Heart right ventricle (tissue), 16 donors: ENCODE measurements around the gene LRFN4. TPM values are rescaled to one million over a fixed set of nuclear protein-coding genes. Genes with fewer than 3 reads are reported as not detected.

Experiments used
- ATAC-seq, 8 donors: fragments of 200-7000 bp; cut with Tn5 transposase; one replicate each; pipeline ENCODE4 v1.9.1; 2020; ENCODE audit warnings: mild to moderate bottlenecking in 8 of 8, moderate library complexity in 8 of 8, moderate number of reproducible peaks in 1 of 8
- DNase-seq, 2 donors: peaks; one replicate each; pipeline ENCODE4 v3.0.0-alpha.2; 2020
- H3K27ac ChIP-seq, 10 donors: fragments of 200-600 bp; sonication (generic) in 2 of 10; one replicate each; pipeline versions ENCODE4 v1.5.0 to v1.8.0; 2020 to 2022; ENCODE audit warnings: mild to moderate bottlenecking in 3 of 10
- H3K27me3 ChIP-seq, 7 donors: fragments of 200-600 bp; one replicate each; pipeline ENCODE4 v1.8.0; 2021 to 2022; ENCODE audit warnings: mild to moderate bottlenecking in 2 of 7
- H3K36me3 ChIP-seq, 9 donors: fragments of 200-600 bp; sonication (generic) in 1 of 9; one replicate each; pipeline versions ENCODE4 v1.5.0 to v1.8.0; 2020 to 2022; ENCODE audit warnings: mild to moderate bottlenecking in 2 of 9
- H3K4me1 ChIP-seq, 9 donors: fragments of 200-600 bp; sonication (generic) in 1 of 9; one replicate each; pipeline versions ENCODE4 v1.5.0 to v1.8.0; 2020 to 2022; ENCODE audit warnings: mild to moderate bottlenecking in 4 of 9
- H3K4me3 ChIP-seq, 10 donors: fragments of 200-600 bp; sonication (generic) in 2 of 10; one replicate each; pipeline versions ENCODE4 v1.5.0 to v1.8.0; 2020 to 2022; ENCODE audit warnings: mild to moderate bottlenecking in 7 of 10, moderate library complexity in 2 of 10
- H3K9me3 ChIP-seq, 11 donors: fragments of 200-600 bp in 10 of 11; sonication (generic) in 2 of 11; one replicate each; pipeline versions ENCODE4 v1.5.0 to v1.8.0; 2013 to 2022; ENCODE audit warnings: mild to moderate bottlenecking in 2 of 11, control low read depth in 1 of 11, moderate library complexity in 1 of 11
- WGBS, 2 donors: extraction: QIAGEN DNeasy Blood & Tissue Kit; methylation state at CpG; one replicate each; pipeline ENCODE4 v1.1.7; 2013; ENCODE audit warnings: inconsistent platforms in 1 of 2; 5-methylcytosine and 5-hydroxymethylcytosine counted together
- intact Hi-C, 10 donors: fragments of 100-400 bp; cut with DNase I; formaldehyde crosslinking; loops; one replicate each; pipeline versions ENCODE4 v1.11.1 to v1.14.2; 2022
- polyA plus RNA-seq, 2 donors: library from polyadenylated mRNA; stranded (reverse); fragments of 200-250 nt; gene quantifications; one replicate each; pipeline ENCODE4 v1.2.3, GENCODE V29; 2013
- total RNA-seq, 10 donors: library from RNA; stranded (reverse); fragmentation: NEBNext Ultra II Directional in 3 of 10; extraction: Animal tissue kit (Norgen Biotek cat#: 25700) in 3 of 10; gene quantifications; one replicate each; pipeline versions ENCODE4 v1.2.1 to v1.2.4, GENCODE V29; 2021 to 2023
- TF ChIP-seq, protein P1 (sequence below), 9 donors: fragments of 200-600 bp; sonication (generic) in 2 of 9; IDR thresholded peaks; one replicate each; pipeline versions ENCODE4 v1.5.0 to v1.8.0; 2021 to 2022; ENCODE audit warnings: antibody characterized with exemption in 9 of 9, mild to moderate bottlenecking in 5 of 9, moderate library complexity in 1 of 9
- donor health status: Arrhythmogenic right ventricular cardiomyopathy.
- donor health status: ischemic (EF 13 %, LVEDD 7.1; RV severe dilation, severe dysfunction).
- donor health status: healthy with polysubstance abuse.
- donor health status: DM: no; HTN: yes; CAD: no.
- donor health status: DM: no; HTN: no; CAD: no.
- donor health status: ischemic (EF 25% LVEDD 6.9; RV normal size, moderate dysfunction).
- donor health status: ischemic (EF 25% LVEDD 5.7; RV mildly dilated, moderate dysfunction).
- donor health status: healthy.
- donor health status: DM: yes; HTN: yes; CAD: no.
- donor health status: Ischemic cardiomyopathy.
- donor health status: ischemic (EF 35%, LVEDD 5.7; RV mildly dilated, moderate dysfunction).
- donor health status: nonischemic (EF 11% LVEDD 7.7; RV severe dilation, severe dysfunction).
- donor health status: DM: yes; HTN: yes; CAD: no.
- donor health status: PGD.
- donor health status: ischemic (EF 29% LVEDD 5.4; RV normal size, mild dysfunction).
- donor health status: nonischemic (EF 23%, LVEDD 6.1; RV moderate dilation, normal function).

LRFN4 gene
- total and polyA plus RNA-seq, 12 donors = 9.1 to 33.1 (median 13.9) TPM

- TF ChIP-seq, protein P1, sequence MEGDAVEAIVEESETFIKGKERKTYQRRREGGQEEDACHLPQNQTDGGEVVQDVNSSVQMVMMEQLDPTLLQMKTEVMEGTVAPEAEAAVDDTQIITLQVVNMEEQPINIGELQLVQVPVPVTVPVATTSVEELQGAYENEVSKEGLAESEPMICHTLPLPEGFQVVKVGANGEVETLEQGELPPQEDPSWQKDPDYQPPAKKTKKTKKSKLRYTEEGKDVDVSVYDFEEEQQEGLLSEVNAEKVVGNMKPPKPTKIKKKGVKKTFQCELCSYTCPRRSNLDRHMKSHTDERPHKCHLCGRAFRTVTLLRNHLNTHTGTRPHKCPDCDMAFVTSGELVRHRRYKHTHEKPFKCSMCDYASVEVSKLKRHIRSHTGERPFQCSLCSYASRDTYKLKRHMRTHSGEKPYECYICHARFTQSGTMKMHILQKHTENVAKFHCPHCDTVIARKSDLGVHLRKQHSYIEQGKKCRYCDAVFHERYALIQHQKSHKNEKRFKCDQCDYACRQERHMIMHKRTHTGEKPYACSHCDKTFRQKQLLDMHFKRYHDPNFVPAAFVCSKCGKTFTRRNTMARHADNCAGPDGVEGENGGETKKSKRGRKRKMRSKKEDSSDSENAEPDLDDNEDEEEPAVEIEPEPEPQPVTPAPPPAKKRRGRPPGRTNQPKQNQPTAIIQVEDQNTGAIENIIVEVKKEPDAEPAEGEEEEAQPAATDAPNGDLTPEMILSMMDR (IDR thresholded peaks at IDR 0.05) = no peak
- no peak for ATAC-seq
- Histone ChIP-seq H3K27me3 (no peaks in the 10 kb centered on the region), H3K4me1 (peaks cover 0 to 10% (median 7%) of the 10 kb centered on the region in 9 donors), H3K9me3 (no peaks in the 10 kb centered on the region), H3K36me3 (peaks cover 0 to 31% (median 6%) of the 10 kb centered on the region in 9 donors), H3K4me3 (no peak overlapping the region), H3K27ac (no peak overlapping the region)
- 82 to 88% methylated on average over 4 of the region's 4 CpGs for WGBS, 2 donors
- intact Hi-C loops = no loop called here
- DNase-seq = no peak
Measured at GRCh38 chr11:66851239-66851596, 5.6 kb upstream of the LRFN4 start.

- Histone ChIP-seq H3K4me3 (no peak overlapping the region), H3K9me3 (no peaks in the 10 kb centered on the region), H3K4me1 (peaks cover 0 to 10% (median 7%) of the 10 kb centered on the region in 9 donors), H3K36me3 (peaks cover 0 to 25% (median 6%) of the 10 kb centered on the region in 9 donors), H3K27ac (no peak overlapping the region), H3K27me3 (no peaks in the 10 kb centered on the region)
- ATAC-seq = no peak
- TF ChIP-seq, protein P1 (IDR thresholded peaks at IDR 0.05) = no peak
- 71 to 75% methylated on average over 26 of the region's 26 CpGs for WGBS, 2 donors
- no peak for DNase-seq
- intact Hi-C loops = no loop called here
Measured at GRCh38 chr11:66851698-66852465, 5.0 kb upstream of the LRFN4 start.

- peaks cover 0 to 18% (median 2%) of the 10 kb centered on the region in 9 donors for H3K36me3 ChIP-seq
- no peak for ATAC-seq
- 91 to 92% methylated on average over 26 of the region's 26 CpGs for WGBS, 2 donors
- no peaks in the 10 kb centered on the region for H3K9me3 ChIP-seq
- intact Hi-C loops = no loop called here
- no peaks in the 10 kb centered on the region for H3K27me3 ChIP-seq
- no peak for DNase-seq
- no peak overlapping the region for H3K27ac ChIP-seq
- peaks cover 0 to 14% (median 10%) of the 10 kb centered on the region in 9 donors for H3K4me1 ChIP-seq
- H3K4me3 ChIP-seq = no peak overlapping the region
- TF ChIP-seq, protein P1 (IDR thresholded peaks at IDR 0.05) = no peak
Measured at GRCh38 chr11:66852466-66853241, 4.2 kb upstream of the LRFN4 start.

GRCh38 chr11:66853242-66854229 lies 3.3 kb upstream of the LRFN4 start:
- 93 to 94% methylated on average over 26 of the region's 26 CpGs for WGBS, 2 donors
- H3K27ac ChIP-seq = no peak overlapping the region
- intact Hi-C loops = no loop called here
- H3K36me3 ChIP-seq = peaks cover 0 to 16% (median 0%) of the 10 kb centered on the region in 9 donors
- H3K9me3 ChIP-seq = no peaks in the 10 kb centered on the region
- DNase-seq (no peak), ATAC-seq (no peak)
- H3K4me1 ChIP-seq = peaks cover 0 to 15% (median 10%) of the 10 kb centered on the region in 9 donors
- H3K4me3 ChIP-seq = no peak overlapping the region
- no peaks in the 10 kb centered on the region for H3K27me3 ChIP-seq
- TF ChIP-seq, protein P1 (IDR thresholded peaks at IDR 0.05) = no peak
